HG02884 (cell line): ENCODE measurements around the gene SCGB1A1.
"Not testable (repeated sequence)": the region's sequence is repeated elsewhere in the genome, so short reads cannot be mapped to it uniquely, and the experiment has no call there.

Experiments
- ATAC-seq: cut with Tn5 transposase; IDR thresholded peaks from one replicate; pipeline ENCODE4 v1.9.1; 2021; ENCODE audit warnings: mild to moderate bottlenecking, moderate library complexity; ENCODE audit not compliant: unreplicated experiment

SCGB1A1 gene

GRCh38 chr11:62418733-62419132 lies at the start of gene SCGB1A1:
TSS of gene SCGB1A1 (plus strand) at chr11:62419033. CDS start at chr11:62419096, 63 bp downstream.
- no peak for ATAC-seq

- no peak for ATAC-seq
Observed at GRCh38 chr11:62370743-62371440, 47.9 kb upstream of the SCGB1A1 start.

GRCh38 chr11:62372871-62373270 lies 46.0 kb upstream of the SCGB1A1 start:
- ATAC-seq, result no peak

GRCh38 chr11:62373464-62374119 lies 45.2 kb upstream of the SCGB1A1 start:
- no peak for ATAC-seq

GRCh38 chr11:62374801-62375200 lies 44.0 kb upstream of the SCGB1A1 start:
- no peak for ATAC-seq

GRCh38 chr11:62378459-62379063 lies 40.3 kb upstream of the SCGB1A1 start:
- not testable (repeated sequence) for ATAC-seq

GRCh38 chr11:62379586-62379985 lies 39.2 kb upstream of the SCGB1A1 start:
- not testable (repeated sequence) for ATAC-seq

GRCh38 chr11:62380821-62381245 lies 38.0 kb upstream of the SCGB1A1 start:
- ATAC-seq, result not testable (repeated sequence)

- ATAC-seq, result no peak
Observed at GRCh38 chr11:62383822-62384221, 35.0 kb upstream of the SCGB1A1 start.

GRCh38 chr11:62386083-62386482 lies 32.8 kb upstream of the SCGB1A1 start:
- ATAC-seq, result not testable (repeated sequence)

GRCh38 chr11:62387381-62387780 lies 31.5 kb upstream of the SCGB1A1 start:
- ATAC-seq, result no peak

- no peak for ATAC-seq
Observed at GRCh38 chr11:62388999-62389398, 29.8 kb upstream of the SCGB1A1 start.

- ATAC-seq, result no peak
Observed at GRCh38 chr11:62390237-62390636, 28.6 kb upstream of the SCGB1A1 start.

- ATAC-seq, result no peak
Observed at GRCh38 chr11:62390722-62391121, 28.1 kb upstream of the SCGB1A1 start.

GRCh38 chr11:62391642-62392425 lies 27.0 kb upstream of the SCGB1A1 start:
- ATAC-seq, result no peak

- ATAC-seq, result no peak
Observed at GRCh38 chr11:62392506-62392905, 26.3 kb upstream of the SCGB1A1 start.

- no peak for ATAC-seq
Observed at GRCh38 chr11:62393061-62393611, 25.7 kb upstream of the SCGB1A1 start.

- no peak for ATAC-seq
Observed at GRCh38 chr11:62393735-62394134, 25.1 kb upstream of the SCGB1A1 start.

GRCh38 chr11:62394825-62395538 lies 23.9 kb upstream of the SCGB1A1 start:
- ATAC-seq, result no peak

GRCh38 chr11:62395885-62396551 lies 22.8 kb upstream of the SCGB1A1 start:
- ATAC-seq, result no peak
